ENCODE results near the gene COL27A1. TPM values are rescaled to one million over a fixed set of nuclear protein-coding genes. Genes with fewer than 3 reads are reported as not detected.

The COL27A1 gene
- total RNA-seq, 1 experiment from 2014 or later: not detected

- H4K20me1 ChIP-seq (ENCODE audit: insufficient read depth, low read depth, low read length): no peaks in the 10 kb centered on the region
- H3K79me2 ChIP-seq (ENCODE audit: low read length): 0 out of 2 replicates have a peak, but pooled peaks cover 3% of the 10 kb centered on the region
- H3K36me3 ChIP-seq (ENCODE audit: insufficient read depth, low read length): peaks cover 55% of the 10 kb centered on the region
- H3K27me3 ChIP-seq (ENCODE audit: low read length): no peaks in the 10 kb centered on the region
- H3K4me3 ChIP-seq (ENCODE audit: low read length): no peak overlapping the region
- DNase-seq: no peak
- H3K27ac ChIP-seq (ENCODE audit: low read length): no peak overlapping the region
- no peak overlapping the region for H3K4me2 ChIP-seq (ENCODE audit: low read depth, low read length, poor library complexity, severe bottlenecking)
- no peaks in the 10 kb centered on the region for H3K9me2 ChIP-seq (replicated peaks; ENCODE audit: insufficient read depth, low read length)
- H3K9me3 ChIP-seq (ENCODE audit: low read length): no peaks in the 10 kb centered on the region
- H3K9ac ChIP-seq (ENCODE audit: low read length): no peak overlapping the region
- H2AFZ ChIP-seq (ENCODE audit: low read length): no peak overlapping the region
- peaks cover 12% of the 10 kb centered on the region for H3K4me1 ChIP-seq (ENCODE audit: low read length)
Observed at GRCh38 chr9:114351932-114352331, 196.6 kb downstream of the COL27A1 start.

GRCh38 chr9:114355821-114356220 lies 200.5 kb downstream of the COL27A1 start:
- Histone ChIP-seq H3K9me3 (ENCODE audit: low read length) (no peaks in the 10 kb centered on the region), H3K36me3 (ENCODE audit: insufficient read depth, low read length) (peaks cover 47% of the 10 kb centered on the region), H3K27me3 (ENCODE audit: low read length) (no peaks in the 10 kb centered on the region), H3K79me2 (ENCODE audit: low read length) (0 out of 2 replicates have a peak, but pooled peaks cover 3% of the 10 kb centered on the region), H3K27ac (ENCODE audit: low read length) (no peak overlapping the region), H3K9ac (ENCODE audit: low read length) (no peak overlapping the region), H3K4me2 (ENCODE audit: low read depth, low read length, poor library complexity, severe bottlenecking) (no peak overlapping the region), H3K4me3 (ENCODE audit: low read length) (no peak overlapping the region), H3K4me1 (ENCODE audit: low read length) (no peaks in the 10 kb centered on the region), H2AFZ (ENCODE audit: low read length) (no peak overlapping the region), H3K9me2 (replicated peaks; ENCODE audit: insufficient read depth, low read length) (no peaks in the 10 kb centered on the region), H4K20me1 (ENCODE audit: insufficient read depth, low read depth, low read length) (no peaks in the 10 kb centered on the region)
- no peak for DNase-seq

GRCh38 chr9:114356792-114357191 lies 201.5 kb downstream of the COL27A1 start:
- DNase-seq: no peak
- H3K9ac ChIP-seq (ENCODE audit: low read length): no peak overlapping the region
- no peak overlapping the region for H3K27ac ChIP-seq (ENCODE audit: low read length)
- no peak overlapping the region for H3K4me2 ChIP-seq (ENCODE audit: low read depth, low read length, poor library complexity, severe bottlenecking)
- no peaks in the 10 kb centered on the region for H3K9me3 ChIP-seq (ENCODE audit: low read length)
- H3K79me2 ChIP-seq (ENCODE audit: low read length): 0 out of 2 replicates have a peak, but pooled peaks cover 3% of the 10 kb centered on the region
- no peaks in the 10 kb centered on the region for H4K20me1 ChIP-seq (ENCODE audit: insufficient read depth, low read depth, low read length)
- peaks cover 50% of the 10 kb centered on the region for H3K36me3 ChIP-seq (ENCODE audit: insufficient read depth, low read length)
- H3K4me1 ChIP-seq (ENCODE audit: low read length): no peaks in the 10 kb centered on the region
- no peaks in the 10 kb centered on the region for H3K27me3 ChIP-seq (ENCODE audit: low read length)
- H2AFZ ChIP-seq (ENCODE audit: low read length): no peak overlapping the region
- H3K9me2 ChIP-seq (replicated peaks; ENCODE audit: insufficient read depth, low read length): no peaks in the 10 kb centered on the region
- H3K4me3 ChIP-seq (ENCODE audit: low read length): no peak overlapping the region

GRCh38 chr9:114357360-114357759 lies 202.0 kb downstream of the COL27A1 start:
- H3K9me3 ChIP-seq (ENCODE audit: low read length): no peaks in the 10 kb centered on the region
- no peaks in the 10 kb centered on the region for H3K9me2 ChIP-seq (replicated peaks; ENCODE audit: insufficient read depth, low read length)
- no peak overlapping the region for H2AFZ ChIP-seq (ENCODE audit: low read length)
- no peaks in the 10 kb centered on the region for H4K20me1 ChIP-seq (ENCODE audit: insufficient read depth, low read depth, low read length)
- no peaks in the 10 kb centered on the region for H3K27me3 ChIP-seq (ENCODE audit: low read length)
- no peak overlapping the region for H3K27ac ChIP-seq (ENCODE audit: low read length)
- no peak overlapping the region for H3K4me3 ChIP-seq (ENCODE audit: low read length)
- H3K9ac ChIP-seq (ENCODE audit: low read length): no peak overlapping the region
- H3K36me3 ChIP-seq (ENCODE audit: insufficient read depth, low read length): peaks cover 54% of the 10 kb centered on the region
- no peaks in the 10 kb centered on the region for H3K4me1 ChIP-seq (ENCODE audit: low read length)
- DNase-seq: no peak
- 0 out of 2 replicates have a peak, but pooled peaks cover 3% of the 10 kb centered on the region for H3K79me2 ChIP-seq (ENCODE audit: low read length)
- no peak overlapping the region for H3K4me2 ChIP-seq (ENCODE audit: low read depth, low read length, poor library complexity, severe bottlenecking)

- 0 out of 2 replicates have a peak, but pooled peaks cover 3% of the 10 kb centered on the region for H3K79me2 ChIP-seq (ENCODE audit: low read length)
- H3K4me1 ChIP-seq (ENCODE audit: low read length): no peaks in the 10 kb centered on the region
- no peaks in the 10 kb centered on the region for H4K20me1 ChIP-seq (ENCODE audit: insufficient read depth, low read depth, low read length)
- H3K9me3 ChIP-seq (ENCODE audit: low read length): no peaks in the 10 kb centered on the region
- no peaks in the 10 kb centered on the region for H3K27me3 ChIP-seq (ENCODE audit: low read length)
- no peak overlapping the region for H3K27ac ChIP-seq (ENCODE audit: low read length)
- H2AFZ ChIP-seq (ENCODE audit: low read length): no peak overlapping the region
- DNase-seq: no peak
- no peak overlapping the region for H3K4me3 ChIP-seq (ENCODE audit: low read length)
- H3K9ac ChIP-seq (ENCODE audit: low read length): no peak overlapping the region
- H3K4me2 ChIP-seq (ENCODE audit: low read depth, low read length, poor library complexity, severe bottlenecking): no peak overlapping the region
- H3K36me3 ChIP-seq (ENCODE audit: insufficient read depth, low read length): peaks cover 58% of the 10 kb centered on the region
- H3K9me2 ChIP-seq (replicated peaks; ENCODE audit: insufficient read depth, low read length): no peaks in the 10 kb centered on the region
Observed at GRCh38 chr9:114357911-114358328, 202.6 kb downstream of the COL27A1 start.

GRCh38 chr9:114359801-114360200 lies 204.5 kb downstream of the COL27A1 start:
- H3K9ac ChIP-seq (ENCODE audit: low read length): no peak overlapping the region
- no peaks in the 10 kb centered on the region for H4K20me1 ChIP-seq (ENCODE audit: insufficient read depth, low read depth, low read length)
- H3K4me3 ChIP-seq (ENCODE audit: low read length): no peak overlapping the region
- H3K27me3 ChIP-seq (ENCODE audit: low read length): no peaks in the 10 kb centered on the region
- H2AFZ ChIP-seq (ENCODE audit: low read length): no peak overlapping the region
- DNase-seq: no peak
- peaks cover 66% of the 10 kb centered on the region for H3K36me3 ChIP-seq (ENCODE audit: insufficient read depth, low read length)
- H3K9me3 ChIP-seq (ENCODE audit: low read length): no peaks in the 10 kb centered on the region
- no peaks in the 10 kb centered on the region for H3K9me2 ChIP-seq (replicated peaks; ENCODE audit: insufficient read depth, low read length)
- peaks cover 5% of the 10 kb centered on the region; the same call in 1 of the 2 replicates for H3K79me2 ChIP-seq (ENCODE audit: low read length)
- no peak overlapping the region for H3K4me2 ChIP-seq (ENCODE audit: low read depth, low read length, poor library complexity, severe bottlenecking)
- peaks cover 14% of the 10 kb centered on the region for H3K4me1 ChIP-seq (ENCODE audit: low read length)
- H3K27ac ChIP-seq (ENCODE audit: low read length): no peak overlapping the region

- DNase-seq: no peak
- H3K9me3 ChIP-seq (ENCODE audit: low read length): no peaks in the 10 kb centered on the region
- H3K4me1 ChIP-seq (ENCODE audit: low read length): peaks cover 31% of the 10 kb centered on the region
- H3K27ac ChIP-seq (ENCODE audit: low read length): no peak overlapping the region
- H3K4me2 ChIP-seq (ENCODE audit: low read depth, low read length, poor library complexity, severe bottlenecking): no peak overlapping the region
- H3K4me3 ChIP-seq (ENCODE audit: low read length): no peak overlapping the region
- H3K9me2 ChIP-seq (replicated peaks; ENCODE audit: insufficient read depth, low read length): no peaks in the 10 kb centered on the region
- no peaks in the 10 kb centered on the region for H4K20me1 ChIP-seq (ENCODE audit: insufficient read depth, low read depth, low read length)
- H3K36me3 ChIP-seq (ENCODE audit: insufficient read depth, low read length): peaks cover 59% of the 10 kb centered on the region
- H3K27me3 ChIP-seq (ENCODE audit: low read length): no peaks in the 10 kb centered on the region
- H3K9ac ChIP-seq (ENCODE audit: low read length): no peak overlapping the region
- H2AFZ ChIP-seq (ENCODE audit: low read length): no peak overlapping the region
- peaks cover 5% of the 10 kb centered on the region; the same call in 1 of the 2 replicates for H3K79me2 ChIP-seq (ENCODE audit: low read length)
Observed at GRCh38 chr9:114361542-114361941, 206.2 kb downstream of the COL27A1 start.

Measured in Karpas-422 (cell line).